Esophagus squamous epithelium (tissue), 4 donors: Measurements from ENCODE around the gene DNAH9.

Source experiments
- POLR2A ChIP-seq, 4 donors: fragments of 450-650 bp; IDR thresholded peaks; one replicate each; pipeline ENCODE4 v1.6.1; 2017; ENCODE audit warnings: antibody characterized with exemption in 4 of 4, mild to moderate bottlenecking in 4 of 4, moderate library complexity in 3 of 4
- TF ChIP-seq, protein P1 (sequence below), 6 experiments: fragments of 450-650 bp in 4 of 6; fragments of 200-600 bp in 2 of 6; sonication (generic) in 2 of 6; IDR thresholded peaks; one replicate each; pipeline ENCODE4 v1.5.1; 2016 to 2019; ENCODE audit warnings: antibody characterized with exemption in 6 of 6, mild to moderate bottlenecking in 4 of 6, moderate library complexity in 4 of 6

DNA sequence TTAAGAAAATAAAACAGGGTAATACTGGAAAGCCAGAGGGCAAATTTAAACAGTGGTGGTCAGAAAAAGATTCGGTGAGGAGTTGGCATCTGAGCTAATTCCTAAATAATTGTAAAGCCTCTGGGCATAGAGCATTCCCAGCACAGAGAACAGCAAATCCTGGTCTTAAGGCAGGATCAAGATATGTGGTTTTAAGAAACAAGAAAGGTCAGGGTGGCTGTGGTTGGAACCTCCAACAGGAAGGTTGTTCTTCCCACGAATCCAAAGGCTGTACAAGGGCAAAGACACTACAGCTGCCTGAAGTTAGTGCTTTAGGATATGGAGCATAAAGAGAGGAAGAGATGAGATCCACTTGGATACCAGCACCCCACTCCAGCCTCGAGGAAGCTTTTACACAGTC, 284.4 kb downstream of the DNAH9 start:
- TF ChIP-seq, protein P1, sequence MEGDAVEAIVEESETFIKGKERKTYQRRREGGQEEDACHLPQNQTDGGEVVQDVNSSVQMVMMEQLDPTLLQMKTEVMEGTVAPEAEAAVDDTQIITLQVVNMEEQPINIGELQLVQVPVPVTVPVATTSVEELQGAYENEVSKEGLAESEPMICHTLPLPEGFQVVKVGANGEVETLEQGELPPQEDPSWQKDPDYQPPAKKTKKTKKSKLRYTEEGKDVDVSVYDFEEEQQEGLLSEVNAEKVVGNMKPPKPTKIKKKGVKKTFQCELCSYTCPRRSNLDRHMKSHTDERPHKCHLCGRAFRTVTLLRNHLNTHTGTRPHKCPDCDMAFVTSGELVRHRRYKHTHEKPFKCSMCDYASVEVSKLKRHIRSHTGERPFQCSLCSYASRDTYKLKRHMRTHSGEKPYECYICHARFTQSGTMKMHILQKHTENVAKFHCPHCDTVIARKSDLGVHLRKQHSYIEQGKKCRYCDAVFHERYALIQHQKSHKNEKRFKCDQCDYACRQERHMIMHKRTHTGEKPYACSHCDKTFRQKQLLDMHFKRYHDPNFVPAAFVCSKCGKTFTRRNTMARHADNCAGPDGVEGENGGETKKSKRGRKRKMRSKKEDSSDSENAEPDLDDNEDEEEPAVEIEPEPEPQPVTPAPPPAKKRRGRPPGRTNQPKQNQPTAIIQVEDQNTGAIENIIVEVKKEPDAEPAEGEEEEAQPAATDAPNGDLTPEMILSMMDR (IDR thresholded peaks at IDR 0.05): no peak
- TF ChIP-seq POLR2A (IDR thresholded peaks at IDR 0.05): no peak
